ENCODE measurements around the gene MTLN.
"Not testable (repeated sequence)": the region's sequence is repeated elsewhere in the genome, so short reads cannot be mapped to it uniquely, and the experiment has no call there.

MTLN gene

GRCh38 chr2:110245488-110246435, 33.4 kb upstream of the MTLN start:
- not testable (repeated sequence) for H2BK5ac ChIP-seq (ENCODE audit: low read length); H2BK12ac ChIP-seq (ENCODE audit: low read length); H3K27me3 ChIP-seq (ENCODE audit: control insufficient read depth in 3 of 3, insufficient read depth in 3 of 3, low read depth in 1 of 3, low read length in 3 of 3); H2BK120ac ChIP-seq (ENCODE audit: low read depth, low read length); H3K4me3 ChIP-seq (ENCODE audit: low read length in 2 of 2); H3K4me1 ChIP-seq (ENCODE audit: control insufficient read depth in 2 of 2, insufficient read depth in 1 of 2, low read depth in 1 of 2, low read length in 2 of 2); DNase-seq (ENCODE audit: low spot score); H3K9me3 ChIP-seq (replicated peaks in 1 of 2; ENCODE audit: control insufficient read depth in 2 of 2, insufficient read depth in 1 of 2, low read depth in 1 of 2, low read length in 2 of 2); H3K9ac ChIP-seq (ENCODE audit: low read depth, low read length, poor library complexity); H4K91ac ChIP-seq (ENCODE audit: low read depth, low read length, poor library complexity); H3K36me3 ChIP-seq (replicated peaks in 1 of 2; ENCODE audit: control insufficient read depth in 2 of 2, insufficient read depth in 2 of 2, low read length in 2 of 2); H3K4me2 ChIP-seq (ENCODE audit: insufficient read depth, low read length, poor library complexity, severe bottlenecking); H3K18ac ChIP-seq (ENCODE audit: low read length); H4K8ac ChIP-seq (ENCODE audit: low read depth, low read length); H3K23ac ChIP-seq (ENCODE audit: low read depth, low read length, poor library complexity); H3K79me1 ChIP-seq (ENCODE audit: low read depth, low read length); H2BK15ac ChIP-seq (ENCODE audit: low read length); H3K4ac ChIP-seq (ENCODE audit: low read length); H2AFZ ChIP-seq (ENCODE audit: low read length); H3K27ac ChIP-seq (replicated peaks; ENCODE audit: low read length); H2AK5ac ChIP-seq (ENCODE audit: low read depth, low read length); H3K14ac ChIP-seq (ENCODE audit: low read length)
- WGBS, 2 donors (ENCODE audit: extremely low coverage in 2 of 2, insufficient read length in 2 of 2, insufficient replicate concordance in 1 of 2), result no CpG with 5 or more reads among the region's 89 CpGs

DNA sequence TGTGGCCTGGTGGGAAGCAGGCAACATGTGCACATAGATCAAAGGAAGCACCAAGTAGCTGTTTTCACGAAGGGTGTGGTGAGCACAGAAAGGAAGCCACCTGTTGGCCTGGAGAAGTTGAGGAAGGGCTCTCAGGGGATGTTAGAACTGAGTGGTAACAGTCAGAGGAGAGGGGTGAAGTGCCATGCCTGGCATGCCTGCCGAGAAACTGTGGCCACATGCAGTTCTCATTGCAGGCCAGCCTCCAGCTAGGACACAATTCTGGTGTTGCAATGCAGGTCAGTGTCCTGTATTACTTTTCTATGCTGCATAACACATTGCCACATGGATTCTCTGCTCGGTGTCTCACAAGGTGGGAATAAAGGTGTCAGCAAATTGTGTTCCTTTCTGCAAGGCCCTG, 30.9 kb upstream of the MTLN start:
- H2AFZ ChIP-seq (ENCODE audit: low read length); H3K9me3 ChIP-seq (replicated peaks in 1 of 2; ENCODE audit: control insufficient read depth in 2 of 2, insufficient read depth in 1 of 2, low read depth in 1 of 2, low read length in 2 of 2); H4K91ac ChIP-seq (ENCODE audit: low read depth, low read length, poor library complexity); H2BK15ac ChIP-seq (ENCODE audit: low read length); H3K4me1 ChIP-seq (ENCODE audit: control insufficient read depth in 2 of 2, insufficient read depth in 1 of 2, low read depth in 1 of 2, low read length in 2 of 2); H2BK5ac ChIP-seq (ENCODE audit: low read length); H3K18ac ChIP-seq (ENCODE audit: low read length); H4K8ac ChIP-seq (ENCODE audit: low read depth, low read length); H2AK5ac ChIP-seq (ENCODE audit: low read depth, low read length); H3K23ac ChIP-seq (ENCODE audit: low read depth, low read length, poor library complexity); H3K9ac ChIP-seq (ENCODE audit: low read depth, low read length, poor library complexity); DNase-seq (ENCODE audit: low spot score); H3K4me3 ChIP-seq (ENCODE audit: low read length in 2 of 2); H3K27ac ChIP-seq (replicated peaks; ENCODE audit: low read length); H3K4me2 ChIP-seq (ENCODE audit: insufficient read depth, low read length, poor library complexity, severe bottlenecking); H3K36me3 ChIP-seq (replicated peaks in 1 of 2; ENCODE audit: control insufficient read depth in 2 of 2, insufficient read depth in 2 of 2, low read length in 2 of 2); H3K27me3 ChIP-seq (ENCODE audit: control insufficient read depth in 3 of 3, insufficient read depth in 3 of 3, low read depth in 1 of 3, low read length in 3 of 3); H2BK120ac ChIP-seq (ENCODE audit: low read depth, low read length); H3K14ac ChIP-seq (ENCODE audit: low read length); H3K4ac ChIP-seq (ENCODE audit: low read length); H3K79me1 ChIP-seq (ENCODE audit: low read depth, low read length); H2BK12ac ChIP-seq (ENCODE audit: low read length): not testable (repeated sequence)
- WGBS, 2 donors (ENCODE audit: extremely low coverage in 2 of 2, insufficient read length in 2 of 2, insufficient replicate concordance in 1 of 2), result no CpG with 5 or more reads among the region's 3 CpGs

- H3K9me3 ChIP-seq (replicated peaks in 1 of 2; ENCODE audit: control insufficient read depth in 2 of 2, insufficient read depth in 1 of 2, low read depth in 1 of 2, low read length in 2 of 2); H2BK15ac ChIP-seq (ENCODE audit: low read length); H3K79me1 ChIP-seq (ENCODE audit: low read depth, low read length); H2AK5ac ChIP-seq (ENCODE audit: low read depth, low read length); H3K9ac ChIP-seq (ENCODE audit: low read depth, low read length, poor library complexity); DNase-seq (ENCODE audit: low spot score); H3K4ac ChIP-seq (ENCODE audit: low read length); H3K4me1 ChIP-seq (ENCODE audit: control insufficient read depth in 2 of 2, insufficient read depth in 1 of 2, low read depth in 1 of 2, low read length in 2 of 2); H4K91ac ChIP-seq (ENCODE audit: low read depth, low read length, poor library complexity); H2BK5ac ChIP-seq (ENCODE audit: low read length); H2BK120ac ChIP-seq (ENCODE audit: low read depth, low read length); H3K27ac ChIP-seq (replicated peaks; ENCODE audit: low read length); H3K4me2 ChIP-seq (ENCODE audit: insufficient read depth, low read length, poor library complexity, severe bottlenecking); H3K18ac ChIP-seq (ENCODE audit: low read length); H2AFZ ChIP-seq (ENCODE audit: low read length); H3K27me3 ChIP-seq (ENCODE audit: control insufficient read depth in 3 of 3, insufficient read depth in 3 of 3, low read depth in 1 of 3, low read length in 3 of 3); H4K8ac ChIP-seq (ENCODE audit: low read depth, low read length); H3K4me3 ChIP-seq (ENCODE audit: low read length in 2 of 2); H2BK12ac ChIP-seq (ENCODE audit: low read length); H3K14ac ChIP-seq (ENCODE audit: low read length); H3K36me3 ChIP-seq (replicated peaks in 1 of 2; ENCODE audit: control insufficient read depth in 2 of 2, insufficient read depth in 2 of 2, low read length in 2 of 2); H3K23ac ChIP-seq (ENCODE audit: low read depth, low read length, poor library complexity): not testable (repeated sequence)
- no CpG with 5 or more reads among the region's 5 CpGs for WGBS, 2 donors (ENCODE audit: extremely low coverage in 2 of 2, insufficient read length in 2 of 2, insufficient replicate concordance in 1 of 2)
These were observed 22.2 kb upstream of the MTLN start for GRCh38 chr2:110234514-110234913.

DNA sequence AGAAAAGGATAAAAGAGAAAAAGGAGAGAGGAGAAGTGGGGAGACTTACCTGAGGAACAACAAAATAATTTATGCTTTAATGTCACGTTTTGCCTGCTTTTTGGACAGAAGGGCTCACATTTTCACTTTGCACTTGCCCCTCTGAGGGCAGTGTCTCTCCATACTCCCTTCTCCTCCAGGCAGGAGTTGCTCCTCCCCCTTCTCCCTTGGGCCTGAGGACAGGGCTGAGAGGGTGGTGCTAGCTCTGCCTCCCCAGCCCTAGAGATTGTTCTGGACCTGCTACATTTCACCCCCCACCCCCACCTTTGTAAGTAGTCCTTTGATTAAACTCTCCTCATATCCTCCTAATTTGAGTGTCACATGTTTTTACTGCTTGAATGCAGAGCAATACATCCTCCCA, 17.5 kb upstream of the MTLN start:
- not testable (repeated sequence) for DNase-seq (ENCODE audit: low spot score); H3K79me1 ChIP-seq (ENCODE audit: low read depth, low read length); H3K4me1 ChIP-seq (ENCODE audit: control insufficient read depth in 2 of 2, insufficient read depth in 1 of 2, low read depth in 1 of 2, low read length in 2 of 2); H4K91ac ChIP-seq (ENCODE audit: low read depth, low read length, poor library complexity); H3K27me3 ChIP-seq (ENCODE audit: control insufficient read depth in 3 of 3, insufficient read depth in 3 of 3, low read depth in 1 of 3, low read length in 3 of 3); H3K4me3 ChIP-seq (ENCODE audit: low read length in 2 of 2); H3K14ac ChIP-seq (ENCODE audit: low read length); H4K8ac ChIP-seq (ENCODE audit: low read depth, low read length); H3K27ac ChIP-seq (replicated peaks; ENCODE audit: low read length); H3K18ac ChIP-seq (ENCODE audit: low read length); H3K4me2 ChIP-seq (ENCODE audit: insufficient read depth, low read length, poor library complexity, severe bottlenecking); H3K9ac ChIP-seq (ENCODE audit: low read depth, low read length, poor library complexity); H3K23ac ChIP-seq (ENCODE audit: low read depth, low read length, poor library complexity); H3K4ac ChIP-seq (ENCODE audit: low read length); H3K36me3 ChIP-seq (replicated peaks in 1 of 2; ENCODE audit: control insufficient read depth in 2 of 2, insufficient read depth in 2 of 2, low read length in 2 of 2); H2AFZ ChIP-seq (ENCODE audit: low read length); H3K9me3 ChIP-seq (replicated peaks in 1 of 2; ENCODE audit: control insufficient read depth in 2 of 2, insufficient read depth in 1 of 2, low read depth in 1 of 2, low read length in 2 of 2); H2AK5ac ChIP-seq (ENCODE audit: low read depth, low read length); H2BK120ac ChIP-seq (ENCODE audit: low read depth, low read length); H2BK5ac ChIP-seq (ENCODE audit: low read length); H2BK15ac ChIP-seq (ENCODE audit: low read length); H2BK12ac ChIP-seq (ENCODE audit: low read length)
- WGBS, 2 donors (ENCODE audit: extremely low coverage in 2 of 2, insufficient read length in 2 of 2, insufficient replicate concordance in 1 of 2), result no CpG with 5 or more reads among the region's 1 CpG

Data from neuronal stem cell (in vitro differentiated cells).